ENCODE data around the gene PHF12. TPM values are rescaled to one million over a fixed set of nuclear protein-coding genes. Genes with fewer than 3 reads are reported as not detected.

The PHF12 gene
- total RNA-seq, 1 donor from 2014 or later: 14.8 TPM

DNA sequence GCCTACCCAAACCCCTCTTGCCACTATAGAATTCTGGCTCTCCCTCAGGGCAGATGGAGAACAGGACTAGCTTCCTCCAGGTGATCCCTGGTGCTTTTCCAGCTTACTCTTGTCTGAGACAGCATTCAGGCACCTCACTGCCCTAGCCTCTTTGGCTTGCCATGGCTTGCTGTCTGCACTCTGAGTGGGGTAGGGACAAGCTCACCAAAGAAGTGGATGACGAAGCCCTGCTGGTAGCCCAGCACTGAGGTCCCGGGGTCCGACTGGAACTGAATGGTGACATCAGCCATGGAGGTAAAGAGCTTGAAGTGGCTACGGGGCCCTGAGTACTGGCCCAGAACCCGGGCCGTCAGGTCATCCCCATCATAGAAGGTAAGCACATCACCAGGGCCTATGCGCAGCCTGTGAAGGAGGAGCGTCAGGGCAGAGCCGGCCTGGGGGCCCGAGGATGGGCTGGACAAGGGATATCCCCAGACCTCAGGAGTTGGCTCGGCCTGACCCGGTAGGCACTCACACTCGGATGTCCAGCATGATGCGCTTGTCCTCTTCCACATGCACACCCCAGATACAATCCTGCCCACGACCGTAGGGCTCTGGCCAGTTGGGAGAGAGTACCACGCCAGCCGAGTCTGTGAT is 7.6 kb upstream of the PHF12 start:
- ATAC-seq (ENCODE audit: poor library complexity) (no peak), DNase-seq (no peak)
- intact Hi-C loops (cut with DNase I): no loop called here

DNA sequence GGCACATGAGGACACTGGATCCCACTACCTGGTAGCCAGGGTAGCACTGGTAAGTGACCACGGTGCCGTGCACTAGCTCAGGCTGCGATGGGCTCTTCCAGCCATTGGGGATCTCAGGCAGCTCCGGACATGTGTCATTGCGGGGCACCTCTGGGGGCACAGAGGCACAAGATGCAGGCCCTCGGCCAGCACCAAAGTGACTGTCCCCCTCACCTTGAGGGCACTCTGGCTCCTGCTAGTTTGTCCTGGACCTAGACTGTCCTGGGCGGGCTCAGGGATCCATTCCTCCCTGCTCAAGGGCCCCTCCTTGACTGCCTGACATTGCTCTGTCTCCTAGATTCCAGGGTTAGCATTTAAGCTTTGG is 6.7 kb upstream of the PHF12 start:
- intact Hi-C loops (cut with DNase I): no loop called here
- ATAC-seq (ENCODE audit: poor library complexity) (no peak), DNase-seq (no peak)

DNA sequence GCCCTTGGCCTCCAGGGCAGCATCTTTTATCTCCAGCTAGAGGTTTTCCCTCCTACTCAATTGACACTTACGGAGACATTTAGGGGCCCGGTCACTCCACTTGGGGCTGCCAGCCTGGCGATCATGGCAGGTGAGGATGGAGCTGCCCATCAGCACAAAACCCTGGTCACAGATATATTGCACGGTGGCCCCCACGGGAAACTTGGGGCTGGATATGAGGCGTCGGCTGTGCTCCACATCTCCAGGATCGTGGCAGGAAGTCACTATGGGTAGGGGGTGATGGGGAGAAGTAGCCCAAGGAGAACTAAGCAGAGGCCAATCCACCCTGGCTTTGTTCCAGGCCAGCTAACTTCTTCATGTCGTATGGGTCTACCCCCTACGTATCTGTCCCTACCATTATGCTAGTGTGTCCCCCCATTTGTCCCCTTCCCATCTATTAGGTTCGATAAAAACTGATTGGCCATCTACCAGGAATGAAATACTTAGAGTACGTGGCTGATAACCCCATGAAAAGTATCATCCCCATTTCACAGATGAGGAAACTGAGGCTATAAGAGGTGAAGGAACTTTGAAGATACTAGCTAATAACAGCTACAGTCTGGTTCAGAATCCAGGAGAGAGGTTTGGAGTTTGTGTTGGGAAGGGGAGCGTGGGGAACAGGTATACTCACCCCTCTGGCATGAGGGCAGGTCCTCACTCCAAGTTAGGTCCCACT is 6.1 kb upstream of the PHF12 start:
- intact Hi-C loops (cut with DNase I): no loop called here
- ATAC-seq (ENCODE audit: poor library complexity) (no peak), DNase-seq (no peak)

DNA sequence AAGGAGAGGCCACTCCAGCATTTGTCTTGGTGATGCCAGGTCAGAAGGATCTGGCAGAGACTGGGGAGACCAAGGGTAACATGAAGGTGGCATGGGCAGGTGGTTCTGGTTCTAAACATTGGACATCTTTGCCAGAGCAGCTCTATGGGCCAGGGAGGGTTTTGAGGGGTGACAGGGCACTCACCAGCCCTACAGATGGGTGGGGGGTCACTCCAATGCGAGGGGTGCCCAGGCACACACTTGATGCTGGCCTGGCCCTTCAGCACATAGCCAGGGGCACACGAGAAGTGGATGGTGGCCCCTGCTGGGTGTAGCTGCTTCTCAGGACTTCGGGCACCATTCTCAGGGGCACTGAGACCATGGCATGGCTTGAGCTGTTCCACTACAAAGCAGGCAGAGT is 5.5 kb upstream of the PHF12 start:
- DNase-seq: no peak
- intact Hi-C loops (cut with DNase I): no loop called here
- no peak for ATAC-seq (ENCODE audit: poor library complexity)

DNA sequence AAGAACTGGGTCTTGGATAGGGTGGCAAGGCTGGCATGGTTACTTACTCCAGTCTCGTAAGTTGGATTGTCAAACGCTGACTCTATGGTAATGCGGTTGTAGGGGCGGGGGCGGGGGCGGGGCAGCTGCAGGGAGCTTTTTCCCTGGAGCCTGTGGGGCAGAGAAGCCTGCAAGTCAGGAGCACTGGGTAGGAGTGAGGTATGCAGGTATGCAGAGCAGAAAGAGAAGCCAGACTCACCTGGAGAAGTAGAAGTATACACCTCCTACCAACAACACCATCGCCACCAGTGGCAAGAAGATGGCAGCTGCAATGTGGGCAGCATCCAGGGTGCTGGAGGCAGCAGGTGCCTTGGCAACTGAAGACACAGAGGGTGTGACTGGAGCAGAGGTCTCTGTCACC is 4.8 kb upstream of the PHF12 start:
- DNase-seq (no peak), ATAC-seq (ENCODE audit: poor library complexity) (no peak)
- intact Hi-C loops (cut with DNase I): no loop called here

DNA sequence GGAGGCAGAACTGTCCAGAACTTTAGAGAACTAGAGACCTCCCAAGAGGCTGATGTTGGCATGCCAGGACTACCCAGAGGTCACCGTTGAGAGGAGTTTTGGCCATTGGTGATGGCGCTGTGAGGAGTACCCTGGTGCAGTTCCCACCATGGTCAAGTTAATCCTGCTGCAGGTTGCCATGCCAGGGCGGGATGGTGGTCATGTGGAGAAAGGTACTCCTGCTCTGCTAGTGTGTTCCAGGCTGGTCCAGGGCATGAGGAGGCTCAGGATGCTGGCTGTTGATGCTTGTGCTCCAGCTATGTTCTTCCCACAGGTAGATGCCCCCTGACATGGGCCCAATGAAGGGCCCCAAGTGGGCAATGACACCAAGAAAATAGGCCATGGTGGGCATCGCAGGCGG is 4.1 kb upstream of the PHF12 start:
- DNase-seq: no peak
- no peak for ATAC-seq (ENCODE audit: poor library complexity)
- intact Hi-C loops (cut with DNase I): no loop called here

DNA sequence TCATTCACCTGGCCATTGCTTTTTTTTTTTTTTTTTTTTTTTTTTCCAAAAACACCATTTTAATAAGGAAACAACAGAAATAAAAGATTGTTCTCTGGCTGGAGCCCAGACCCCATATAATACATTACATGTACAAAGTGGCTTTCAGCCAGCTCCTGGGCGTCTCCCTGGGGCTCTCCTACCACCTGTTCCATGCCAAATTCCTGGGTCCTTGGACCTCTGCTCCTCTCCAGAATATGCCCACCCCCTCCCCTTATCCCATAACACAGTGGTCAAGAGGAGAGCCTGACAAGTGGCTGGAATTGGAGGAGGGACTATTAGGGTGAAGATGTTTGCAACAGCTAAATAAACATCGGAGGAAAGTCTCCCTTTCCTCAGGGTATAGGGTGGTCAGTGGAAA is 3.6 kb upstream of the PHF12 start:
- no peak for ATAC-seq (ENCODE audit: poor library complexity)
- no peak for DNase-seq
- intact Hi-C loops (cut with DNase I): loop anchor here (5.0 kb wide), 1 partner anchor 228 kb away; the partner anchor contains the start of genes NEK8 and TLCD1

DNA sequence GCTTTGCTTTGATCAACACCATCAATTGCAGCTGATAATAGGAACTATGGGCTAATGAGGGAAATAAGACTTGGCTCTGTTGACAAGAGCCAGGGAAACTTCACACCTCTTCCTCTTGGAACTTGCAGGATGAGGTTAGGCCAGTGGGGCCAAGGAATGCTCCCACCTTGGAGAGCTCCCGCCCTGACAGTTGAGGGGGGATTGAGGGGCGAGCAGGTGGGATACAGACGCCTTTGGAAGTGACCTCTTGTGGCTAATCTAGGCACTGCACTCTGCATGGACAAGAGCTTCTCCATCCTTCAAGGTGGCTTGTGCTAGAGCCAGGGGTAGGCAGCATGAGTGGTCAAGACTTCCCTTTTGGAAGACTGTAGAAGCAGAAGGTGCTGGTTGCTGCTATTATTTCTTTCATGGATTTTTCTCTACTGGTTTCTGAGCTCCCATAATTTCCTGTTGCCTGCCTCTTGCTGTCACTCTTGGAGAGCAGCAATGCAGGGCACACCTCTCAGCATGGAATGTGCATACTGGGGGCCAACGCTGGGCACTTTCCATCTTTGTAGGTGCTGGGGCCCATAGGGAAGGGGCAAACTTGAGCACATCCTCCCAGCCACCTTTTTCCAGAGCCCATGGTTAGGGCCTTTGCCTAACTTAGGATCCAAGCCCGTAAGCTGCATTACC is 2.3 kb upstream of the PHF12 start:
- intact Hi-C loops (cut with DNase I): loop anchor here (5.0 kb wide), 1 partner anchor 226 kb away; the partner anchor contains the start of genes NEK8 and TLCD1
- no peak for ATAC-seq (ENCODE audit: poor library complexity)
- no peak for DNase-seq

DNA sequence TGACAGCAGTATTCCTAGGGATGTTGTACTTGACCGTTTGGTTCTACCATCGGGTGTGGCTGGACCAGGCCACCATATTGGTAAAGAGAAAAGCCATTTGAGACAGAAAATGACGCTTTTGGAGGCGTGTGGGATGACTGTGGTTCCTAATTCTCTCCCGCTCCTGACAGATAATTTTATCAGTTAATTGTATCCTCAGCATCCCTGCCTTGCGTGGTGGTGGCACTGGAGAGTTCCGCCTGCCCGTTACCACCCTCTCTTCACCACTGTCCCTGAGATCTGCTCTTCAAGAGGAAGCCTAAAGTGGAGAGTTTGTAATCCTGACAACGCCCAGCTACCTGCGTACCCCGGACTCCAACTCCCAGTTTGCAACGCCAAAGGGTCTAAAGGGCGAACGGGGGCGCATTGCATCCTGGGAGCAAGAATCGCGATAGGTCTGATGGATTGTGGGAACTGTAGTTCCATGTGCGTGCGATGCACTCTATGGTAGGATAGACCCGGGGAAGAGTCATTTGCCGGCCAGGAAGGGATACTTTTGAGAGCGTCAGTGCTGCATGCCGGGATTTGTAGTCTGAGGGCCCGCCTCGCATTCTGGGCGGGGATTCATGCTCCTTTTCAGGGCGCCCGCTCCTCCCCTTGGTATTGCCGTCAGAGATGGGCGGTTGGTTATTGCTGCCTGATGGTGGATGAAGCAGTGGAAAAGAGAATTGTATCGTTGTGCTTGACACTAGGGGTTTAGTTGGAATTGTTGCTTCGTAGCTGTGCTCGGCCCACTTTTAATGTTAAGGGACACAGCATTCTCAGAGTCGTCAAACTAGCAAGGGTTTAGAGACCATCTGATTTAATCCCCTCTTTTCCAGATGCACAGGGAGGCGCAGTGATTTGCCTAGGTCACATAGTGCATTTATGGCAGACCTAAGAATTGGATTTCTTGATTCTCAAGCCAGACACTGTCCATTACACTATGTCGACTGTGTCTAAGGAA is 965 bp upstream of the PHF12 start:
- intact Hi-C loops (cut with DNase I): loop anchor here (5.0 kb wide), 1 partner anchor 225 kb away; the partner anchor contains the start of genes NEK8 and TLCD1

DNA sequence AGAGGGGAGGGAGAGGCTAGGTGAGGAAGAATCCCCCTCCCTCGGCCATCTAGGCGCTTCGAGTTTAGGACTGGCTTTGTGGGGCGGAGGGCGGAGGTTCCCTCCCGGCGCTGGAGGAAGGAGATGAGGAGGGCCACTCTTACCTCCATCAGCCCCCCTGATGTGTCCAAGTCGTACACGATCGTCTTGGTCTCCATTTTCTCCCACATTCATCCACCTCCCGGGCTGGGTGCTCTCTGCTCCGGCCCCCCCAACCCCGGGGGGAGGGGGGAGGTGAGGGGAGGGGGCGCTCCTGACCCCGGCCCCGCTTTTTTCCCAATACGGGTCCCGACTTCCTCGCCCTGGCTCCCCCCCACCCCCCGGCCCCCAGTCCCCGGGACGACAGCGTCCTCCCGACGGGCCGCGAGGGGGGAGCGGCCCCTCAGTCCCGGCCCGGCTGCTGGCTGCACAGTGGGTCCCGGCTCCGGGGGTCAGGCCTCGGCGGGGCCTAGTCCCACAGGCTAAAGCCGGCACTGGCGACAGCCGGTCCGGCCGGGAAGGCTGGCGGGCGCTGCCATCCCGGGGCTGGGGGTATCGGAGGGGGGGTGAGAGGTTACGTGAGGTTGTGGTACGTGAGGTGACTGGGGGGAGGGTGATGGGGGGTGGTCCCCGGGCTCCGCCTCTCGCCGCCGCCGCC is 428 bp downstream of the PHF12 start:
- intact Hi-C loops (cut with DNase I): loop anchor here (5.0 kb wide), 1 partner anchor 224 kb away; the partner anchor contains the start of genes NEK8 and TLCD1
- no peak for ATAC-seq (ENCODE audit: poor library complexity)
- no peak for DNase-seq

More for the DNA sequence above, 965 bp upstream of the PHF12 start:
- DNase-seq: peak; percentile 97
- ATAC-seq (ENCODE audit: poor library complexity): peak; percentile 81

DNA sequence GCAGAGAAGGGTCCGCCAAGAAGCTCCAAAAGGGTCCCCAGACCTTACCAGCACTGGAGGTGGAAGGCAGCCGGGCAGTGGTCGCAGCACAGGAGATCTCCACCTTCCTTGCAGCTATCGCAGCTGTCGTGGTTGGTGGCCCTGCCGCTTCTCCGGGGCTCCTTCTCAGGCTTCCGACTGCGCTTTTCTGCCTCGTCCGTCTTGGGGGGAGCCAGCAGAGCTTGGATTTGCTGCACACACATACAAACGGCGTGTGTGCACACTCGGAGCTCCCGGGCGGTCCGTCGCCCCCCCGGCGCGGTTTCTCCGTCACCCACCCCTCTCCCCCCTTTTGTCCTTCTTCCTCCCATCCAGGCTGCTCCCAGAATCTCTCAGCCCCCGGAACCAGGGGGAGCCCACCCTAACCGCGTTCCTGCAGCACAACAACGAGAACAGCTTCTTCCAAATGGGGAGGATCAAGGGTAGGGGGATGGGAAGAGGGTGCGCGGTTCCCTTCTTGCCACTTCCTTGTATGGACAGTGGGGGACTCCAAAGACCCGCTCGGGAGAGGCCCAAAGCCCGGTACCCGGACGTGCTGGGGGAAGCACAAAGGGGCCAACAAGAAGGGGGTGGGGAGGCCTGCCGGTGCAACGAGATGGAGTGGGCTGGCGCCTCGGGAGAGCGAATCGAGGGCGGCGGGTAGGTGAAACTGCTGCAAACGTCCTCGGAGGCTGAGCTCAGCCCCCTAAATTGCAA is 1.1 kb downstream of the PHF12 start:
- ATAC-seq (ENCODE audit: poor library complexity): no peak
- intact Hi-C loops (cut with DNase I): loop anchor here (5.0 kb wide), 1 partner anchor 223 kb away; the partner anchor contains the start of genes NEK8 and TLCD1
- peak; percentile 70 for DNase-seq

DNA sequence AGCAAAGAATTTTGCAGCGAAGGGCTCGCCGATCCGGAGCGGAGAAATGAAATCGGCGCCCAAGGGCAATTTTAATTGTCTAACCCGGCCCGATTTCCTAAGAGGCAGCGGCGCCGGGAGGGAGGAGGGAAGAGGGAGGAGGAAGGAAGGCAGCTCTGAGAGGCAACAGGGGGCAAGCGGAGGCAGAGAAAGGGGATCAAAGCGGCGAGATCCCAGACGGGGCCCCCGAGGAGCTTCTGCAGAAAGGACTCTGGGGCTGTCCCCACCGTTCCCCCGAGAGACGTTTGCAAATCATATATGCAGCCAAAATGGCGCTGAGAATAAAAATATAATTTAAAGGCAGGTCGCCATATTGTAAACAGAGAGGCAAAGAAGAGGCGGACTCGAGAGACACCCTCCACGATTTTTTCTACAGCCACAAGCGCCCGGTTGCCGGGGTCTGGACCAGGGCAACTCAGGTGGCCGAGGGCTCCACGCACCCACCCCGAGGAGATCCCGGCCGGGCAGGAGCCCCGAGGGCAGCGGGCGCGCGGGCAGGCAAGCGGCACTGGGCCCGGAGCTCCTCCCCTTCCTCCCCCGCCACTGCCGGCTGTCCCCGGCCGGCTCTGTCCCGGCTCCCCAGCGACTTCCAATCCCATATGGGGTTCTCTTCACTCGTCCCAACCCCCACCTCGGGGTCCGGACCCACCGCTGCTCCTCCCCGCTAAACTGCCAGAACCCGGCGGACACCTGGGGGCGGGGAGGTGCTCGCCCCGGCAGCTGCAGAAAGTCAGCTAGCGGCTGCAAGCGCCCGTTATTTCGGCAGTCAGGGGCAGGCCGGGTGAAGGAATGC is 1.9 kb downstream of the PHF12 start:
- DNase-seq: peak; percentile 77
- peak; percentile 18 for ATAC-seq (ENCODE audit: poor library complexity)
- intact Hi-C loops (cut with DNase I): loop anchor here (5.0 kb wide), 1 partner anchor 222 kb away; the partner anchor contains the start of genes NEK8 and TLCD1

DNA sequence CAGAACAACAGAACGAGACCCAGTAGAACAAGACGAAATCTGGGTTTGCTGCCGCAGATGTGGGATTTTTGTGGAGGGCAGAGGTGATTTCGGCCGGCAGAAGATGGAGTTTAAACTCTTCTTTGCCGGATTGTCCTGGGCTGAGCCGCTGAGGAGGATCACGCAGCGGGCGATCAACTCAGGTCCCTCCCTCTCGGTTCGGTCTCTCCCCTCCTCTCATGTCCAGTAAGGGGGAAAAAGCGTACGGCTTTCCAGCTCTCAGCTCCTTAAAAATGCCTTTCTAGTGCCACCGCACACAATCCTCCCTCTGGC is 2.5 kb downstream of the PHF12 start:
- ATAC-seq (ENCODE audit: poor library complexity): no peak
- intact Hi-C loops (cut with DNase I): no loop called here
- no peak for DNase-seq

DNA sequence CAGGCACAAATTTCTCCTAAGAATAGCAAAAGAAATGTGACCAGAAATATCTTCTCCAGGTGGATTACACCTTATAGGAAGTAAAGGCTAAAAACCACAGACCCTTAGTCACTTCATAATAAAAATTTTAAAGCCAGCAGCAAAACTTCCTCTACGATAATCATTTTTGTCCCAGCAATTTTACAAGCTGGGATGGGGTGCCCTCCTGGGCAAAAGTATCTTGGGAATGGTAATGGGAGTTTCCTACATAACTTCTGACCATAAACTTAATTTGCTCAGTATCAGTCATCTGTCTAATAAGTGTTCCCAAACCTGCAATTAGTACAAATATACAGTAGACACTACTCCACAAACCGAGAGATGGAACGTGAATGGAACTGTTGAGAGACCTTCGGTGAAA is 3.0 kb downstream of the PHF12 start:
- ATAC-seq (ENCODE audit: poor library complexity): no peak
- DNase-seq: no peak
- intact Hi-C loops (cut with DNase I): no loop called here

DNA sequence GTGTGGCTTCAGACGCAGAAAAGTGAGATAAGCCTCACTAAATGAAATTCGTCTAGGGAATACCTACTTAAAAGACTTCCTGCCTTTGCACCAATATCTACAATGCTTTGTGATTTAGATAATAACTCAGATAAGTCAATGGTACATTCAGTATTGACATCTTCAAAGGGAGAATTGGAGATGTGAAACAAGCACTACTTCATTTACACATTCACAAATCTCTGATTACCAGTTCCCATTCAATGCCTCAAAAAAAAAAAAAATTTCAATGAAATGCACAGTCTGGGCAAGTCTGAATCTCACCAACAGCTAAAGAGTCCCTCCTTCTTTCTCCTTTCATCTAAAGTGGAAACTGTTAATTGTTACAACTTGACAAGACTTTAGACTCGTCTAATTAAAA is 3.7 kb downstream of the PHF12 start:
- ATAC-seq (ENCODE audit: poor library complexity): no peak
- no peak for DNase-seq
- intact Hi-C loops (cut with DNase I): no loop called here

DNA sequence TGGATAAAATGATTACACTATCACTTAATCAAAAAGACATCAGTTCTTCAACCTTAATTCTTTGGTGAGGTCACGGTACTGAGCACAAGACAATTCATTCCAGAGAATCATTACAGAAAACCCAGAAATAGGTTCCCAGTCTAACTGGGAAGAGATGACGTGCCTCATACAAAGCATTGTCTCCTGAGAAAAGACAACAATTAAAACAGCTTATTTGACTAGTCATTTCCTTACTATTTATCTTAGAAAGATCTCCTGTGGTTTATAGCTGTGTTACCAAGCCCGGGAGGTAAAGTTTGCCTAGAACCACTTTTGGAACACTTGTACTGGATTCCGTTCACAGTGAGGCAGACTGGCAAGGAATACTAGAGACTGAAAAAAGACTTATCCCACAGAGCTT is 5.1 kb downstream of the PHF12 start:
- intact Hi-C loops (cut with DNase I): no loop called here
- DNase-seq (no peak), ATAC-seq (ENCODE audit: poor library complexity) (no peak)

Data from Right ventricle myocardium superior (tissue), 1 donor.